HG02759 (cell line): ENCODE data around the gene RNPEPL1.

ENCODE experiments used
- ATAC-seq: cut with Tn5 transposase; IDR thresholded peaks from one replicate; pipeline ENCODE4 v1.9.1; 2021; ENCODE audit warnings: mild to moderate bottlenecking, moderate library complexity; ENCODE audit not compliant: unreplicated experiment

Gene RNPEPL1

GRCh38 chr2:240589850-240590525 is 21.7 kb downstream of the RNPEPL1 start:
- no peak for ATAC-seq

DNA sequence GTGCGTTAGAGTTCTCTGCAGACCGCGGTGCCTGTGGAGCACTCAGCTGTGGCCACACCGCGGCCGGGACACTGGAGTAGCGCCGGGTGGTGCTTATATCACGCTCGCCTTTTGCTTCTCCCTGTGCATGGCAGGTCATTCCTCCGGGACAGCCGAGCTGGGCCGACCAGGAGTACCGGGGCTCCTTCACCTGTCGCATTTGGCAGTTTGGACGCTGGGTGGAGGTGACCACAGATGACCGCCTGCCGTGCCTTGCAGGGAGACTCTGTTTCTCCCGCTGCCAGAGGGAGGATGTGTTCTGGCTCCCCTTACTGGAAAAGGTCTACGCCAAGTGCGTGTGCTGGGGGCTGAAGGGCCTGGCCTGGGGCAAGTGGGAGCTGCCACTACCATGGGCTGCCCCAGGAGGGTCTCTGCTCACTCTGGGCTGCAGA is 22.4 kb downstream of the RNPEPL1 start:
- ATAC-seq = no peak

GRCh38 chr2:240591226-240591625 is 22.9 kb downstream of the RNPEPL1 start:
- no peak for ATAC-seq

GRCh38 chr2:240591784-240592183 is 23.5 kb downstream of the RNPEPL1 start:
- no peak for ATAC-seq

DNA sequence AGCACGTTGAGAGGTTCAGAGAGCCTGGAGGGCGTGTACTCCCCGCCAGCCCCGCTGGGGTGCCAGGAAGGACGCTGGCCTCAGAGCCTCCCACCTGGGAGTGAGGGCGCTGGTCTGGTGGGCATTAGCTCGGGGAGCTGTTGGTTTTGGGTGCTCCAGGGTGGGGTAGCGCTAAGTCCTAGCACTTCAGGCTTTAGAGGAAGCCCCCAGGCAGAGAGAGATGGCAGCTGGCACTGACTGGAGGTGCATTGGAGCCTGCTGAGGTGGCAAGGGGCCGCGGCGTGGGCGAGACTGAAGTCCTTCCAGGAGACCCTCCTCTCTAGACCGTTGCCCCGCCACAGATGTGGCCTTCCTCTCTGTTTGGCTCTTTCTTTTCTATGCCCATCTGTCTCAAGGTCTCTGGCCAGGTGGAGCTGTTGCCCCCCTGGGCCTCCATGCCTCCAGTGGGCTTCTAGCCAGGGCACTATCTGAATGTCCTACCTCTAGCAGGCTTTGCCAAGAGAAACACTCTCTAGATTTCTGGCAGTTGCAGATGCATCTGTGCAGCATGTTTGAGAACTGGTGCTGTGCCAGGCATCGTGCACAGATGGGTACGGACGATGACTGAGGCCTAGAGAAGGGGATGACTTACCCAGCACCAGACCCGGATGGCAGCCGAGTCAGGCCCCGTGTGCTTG is 24.9 kb downstream of the RNPEPL1 start:
- no peak for ATAC-seq

DNA sequence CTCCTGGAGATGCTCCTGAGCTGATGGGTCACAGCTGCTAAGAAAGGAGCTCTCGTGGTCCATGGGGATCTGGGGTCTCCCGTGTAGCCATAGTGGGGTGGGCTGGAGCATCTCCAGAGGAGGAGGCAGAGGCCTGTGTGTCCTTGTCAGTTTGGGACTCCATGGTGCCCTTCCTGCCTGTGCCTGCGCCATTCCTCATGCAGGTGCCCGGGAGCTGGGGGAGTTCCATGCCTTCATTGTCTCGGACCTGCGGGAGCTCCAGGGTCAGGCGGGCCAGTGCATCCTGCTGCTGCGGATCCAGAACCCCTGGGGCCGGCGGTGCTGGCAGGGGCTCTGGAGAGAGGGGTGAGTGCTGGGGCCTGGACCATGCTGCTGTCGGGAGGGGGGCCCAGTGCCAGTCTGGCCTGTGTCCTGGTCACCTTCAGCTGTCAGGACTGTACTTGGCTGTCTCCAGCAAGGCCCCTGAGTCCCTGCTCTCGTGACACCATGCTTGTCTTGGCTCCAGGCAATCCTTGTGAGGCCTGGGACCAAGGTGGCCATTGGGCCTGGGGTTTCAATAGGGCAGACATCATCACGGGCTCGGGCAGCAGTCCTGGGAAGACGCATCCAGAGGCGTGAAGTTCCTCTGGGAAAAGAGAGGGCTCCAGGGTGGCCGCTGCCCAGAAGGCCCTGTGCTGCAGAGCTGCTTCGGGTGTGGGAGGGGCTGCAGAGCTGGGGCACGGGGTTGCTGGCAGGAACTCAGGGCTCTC is 25.6 kb downstream of the RNPEPL1 start:
- no peak for ATAC-seq

DNA sequence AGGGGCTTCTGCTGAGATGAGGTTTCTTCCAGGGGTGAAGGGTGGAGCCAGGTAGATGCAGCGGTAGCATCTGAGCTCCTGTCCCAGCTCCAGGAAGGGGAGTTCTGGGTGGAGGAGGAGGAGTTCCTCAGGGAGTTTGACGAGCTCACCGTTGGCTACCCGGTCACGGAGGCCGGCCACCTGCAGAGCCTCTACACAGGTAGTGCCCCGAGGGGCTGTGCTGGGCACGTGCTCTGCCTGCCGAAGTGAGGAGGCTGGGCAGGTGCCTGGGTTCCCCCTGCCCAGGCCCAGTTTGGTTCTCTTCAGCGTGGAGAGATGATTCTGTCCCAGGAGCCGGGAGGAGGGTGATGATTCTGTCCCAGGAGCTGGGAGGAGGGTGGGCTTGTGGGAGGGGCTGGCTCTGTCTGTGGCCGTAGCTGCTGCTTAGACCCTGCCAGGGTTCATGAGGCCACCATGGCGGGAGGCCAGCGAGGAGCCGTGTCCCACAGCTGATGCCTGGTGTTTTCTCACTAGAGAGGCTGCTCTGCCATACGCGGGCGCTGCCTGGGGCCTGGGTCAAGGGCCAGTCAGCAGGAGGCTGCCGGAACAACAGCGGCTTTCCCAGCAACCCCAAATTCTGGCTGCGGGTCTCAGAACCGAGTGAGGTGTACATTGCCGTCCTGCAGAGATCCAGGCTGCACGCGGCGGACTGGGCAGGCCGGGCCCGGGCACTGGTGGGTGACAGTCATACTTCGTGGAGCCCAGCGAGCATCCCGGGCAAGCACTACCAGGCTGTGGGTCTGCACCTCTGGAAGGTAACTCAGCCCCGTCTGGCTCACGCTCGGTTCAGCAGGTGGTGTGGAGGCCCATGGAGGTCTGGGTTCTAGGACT is 26.5 kb downstream of the RNPEPL1 start:
- no peak for ATAC-seq

GRCh38 chr2:240595381-240596079 is 27.2 kb downstream of the RNPEPL1 start:
- ATAC-seq = no peak

DNA sequence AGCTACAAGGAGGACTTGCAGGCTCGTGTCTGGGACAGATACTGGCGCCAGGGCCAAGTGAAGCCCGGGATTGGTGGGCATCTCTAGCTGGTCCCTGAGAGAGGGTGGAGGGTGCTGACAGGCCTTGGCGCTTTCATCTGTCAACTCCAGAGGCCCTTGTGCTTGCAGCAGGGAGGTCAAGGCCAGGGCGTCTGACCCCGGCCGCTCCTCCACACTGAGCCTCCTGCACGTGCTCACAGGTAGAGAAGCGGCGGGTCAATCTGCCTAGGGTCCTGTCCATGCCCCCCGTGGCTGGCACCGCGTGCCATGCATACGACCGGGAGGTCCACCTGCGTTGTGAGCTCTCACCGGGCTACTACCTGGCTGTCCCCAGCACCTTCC is 27.8 kb downstream of the RNPEPL1 start:
- no peak for ATAC-seq

DNA sequence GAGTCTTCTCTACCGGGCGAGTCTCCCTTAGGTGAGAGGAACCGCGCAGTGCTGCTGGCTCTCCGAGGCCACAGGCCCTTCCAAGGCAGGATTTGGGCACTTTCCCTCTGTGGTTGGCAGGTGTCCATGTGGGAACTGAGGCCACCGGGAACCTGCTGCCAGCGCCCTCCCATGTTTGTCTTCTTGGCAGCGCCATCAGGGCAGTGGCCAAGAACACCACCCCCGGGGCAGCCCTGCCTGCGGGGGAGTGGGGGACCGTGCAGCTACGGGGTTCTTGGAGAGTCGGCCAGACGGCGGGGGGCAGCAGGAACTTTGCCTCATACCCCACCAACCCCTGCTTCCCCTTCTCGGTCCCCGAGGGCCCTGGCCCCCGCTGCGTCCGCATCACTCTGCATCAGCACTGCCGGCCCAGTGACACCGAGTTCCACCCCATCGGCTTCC is 28.2 kb downstream of the RNPEPL1 start:
- ATAC-seq = no peak

DNA sequence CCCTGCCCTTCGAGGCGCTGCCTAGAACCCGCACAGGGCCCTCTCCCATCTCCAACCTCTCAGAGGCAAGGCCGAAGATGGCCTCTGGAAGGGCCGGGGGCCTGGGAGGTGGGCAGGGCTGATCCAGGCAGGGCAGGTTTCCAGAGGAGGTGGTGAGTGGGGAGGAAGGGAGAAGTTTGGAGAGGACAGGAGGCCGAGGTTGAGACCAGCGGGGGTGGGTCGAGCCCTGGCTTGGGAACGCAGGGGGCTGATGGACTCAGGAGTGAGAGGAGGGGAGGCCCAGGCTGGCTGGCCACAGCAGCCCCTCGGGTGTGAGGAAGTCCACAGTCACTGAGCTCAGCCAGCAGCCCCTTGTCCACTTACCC is 28.8 kb downstream of the RNPEPL1 start:
- no peak for ATAC-seq

DNA sequence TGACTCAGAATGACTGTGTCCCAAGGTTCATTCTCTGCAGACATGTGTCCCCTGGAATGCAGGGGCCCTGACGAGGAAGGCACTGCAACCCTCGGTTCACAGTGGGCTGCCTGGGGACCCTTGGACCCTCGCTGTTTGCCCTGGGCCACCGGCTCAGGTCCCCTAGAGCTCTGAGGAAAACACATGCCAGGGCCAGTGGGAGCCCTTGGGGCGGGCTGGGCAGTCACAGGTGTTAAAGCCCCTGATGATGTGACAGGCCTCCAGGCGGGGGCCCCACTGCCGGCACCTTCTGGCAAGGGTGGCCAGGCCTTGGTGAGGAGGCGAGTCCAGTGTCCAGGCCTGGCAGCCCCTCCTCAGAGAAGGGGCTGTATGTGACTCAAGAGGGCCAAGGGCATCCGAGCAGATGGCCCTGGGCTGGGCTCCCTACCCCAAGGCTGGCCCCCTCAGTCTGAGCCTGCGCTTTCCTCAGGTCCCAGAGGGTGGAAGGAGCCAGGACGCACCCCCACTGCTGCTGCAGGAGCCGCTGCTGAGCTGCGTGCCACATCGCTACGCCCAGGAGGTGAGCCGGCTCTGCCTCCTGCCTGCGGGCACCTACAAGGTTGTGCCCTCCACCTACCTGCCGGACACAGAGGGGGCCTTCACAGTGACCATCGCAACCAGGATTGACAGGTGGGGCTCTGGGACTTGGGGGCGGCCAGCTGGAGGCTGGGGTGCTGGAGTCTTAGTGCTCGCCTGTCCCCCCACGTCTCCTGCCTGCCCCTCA is 29.3 kb downstream of the RNPEPL1 start:
- no peak for ATAC-seq

GRCh38 chr2:240598311-240598911 is 30.1 kb downstream of the RNPEPL1 start:
- ATAC-seq = no peak

DNA sequence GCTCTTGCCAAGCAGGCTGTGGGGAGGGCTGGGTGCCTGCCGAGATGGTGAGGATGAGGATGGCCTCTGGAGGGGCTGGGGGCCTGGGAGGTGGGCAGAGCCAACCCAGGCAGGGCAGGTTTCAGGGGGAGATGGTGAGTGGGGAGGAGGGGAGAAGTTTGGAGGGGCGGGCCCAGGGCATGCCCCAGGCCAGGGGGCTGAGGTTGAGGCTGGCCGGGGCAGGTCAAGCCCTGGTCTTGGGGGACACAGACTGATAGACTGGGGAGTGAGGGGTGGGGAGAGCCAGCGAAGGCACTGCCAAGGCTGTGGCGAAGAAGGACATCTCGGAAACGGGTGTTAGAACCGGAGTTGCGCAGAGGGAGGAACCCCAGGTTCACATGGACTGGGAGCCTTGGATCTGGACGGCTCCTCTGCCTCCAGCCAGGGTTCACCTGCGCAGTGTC is 30.9 kb downstream of the RNPEPL1 start:
- no peak for ATAC-seq

DNA sequence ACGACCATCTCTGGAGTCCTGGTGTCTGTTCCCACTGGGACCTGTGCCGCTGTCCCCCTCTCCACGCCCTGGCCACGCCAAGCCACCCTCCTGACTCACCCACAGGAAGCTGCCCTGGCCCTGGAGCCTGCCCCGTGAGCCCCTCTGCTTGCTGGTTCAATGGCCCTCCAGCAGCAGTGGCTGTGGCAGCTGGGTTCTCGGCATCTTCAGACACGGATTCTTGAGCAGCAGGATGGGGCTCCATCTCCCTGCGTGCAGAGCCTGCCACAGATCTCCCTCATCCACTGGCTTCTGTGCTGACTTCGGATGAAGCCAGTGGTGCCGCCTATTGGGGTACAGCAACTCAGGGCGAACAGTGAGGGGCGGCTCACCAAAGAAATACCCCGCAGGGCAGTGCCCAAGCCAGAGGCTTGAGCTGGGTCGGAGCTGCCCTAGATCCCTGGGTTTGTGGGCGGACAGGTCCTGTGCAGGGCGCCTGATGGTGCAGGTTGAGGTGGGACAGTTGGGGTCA is 32.2 kb downstream of the RNPEPL1 start:
- ATAC-seq = no peak

DNA sequence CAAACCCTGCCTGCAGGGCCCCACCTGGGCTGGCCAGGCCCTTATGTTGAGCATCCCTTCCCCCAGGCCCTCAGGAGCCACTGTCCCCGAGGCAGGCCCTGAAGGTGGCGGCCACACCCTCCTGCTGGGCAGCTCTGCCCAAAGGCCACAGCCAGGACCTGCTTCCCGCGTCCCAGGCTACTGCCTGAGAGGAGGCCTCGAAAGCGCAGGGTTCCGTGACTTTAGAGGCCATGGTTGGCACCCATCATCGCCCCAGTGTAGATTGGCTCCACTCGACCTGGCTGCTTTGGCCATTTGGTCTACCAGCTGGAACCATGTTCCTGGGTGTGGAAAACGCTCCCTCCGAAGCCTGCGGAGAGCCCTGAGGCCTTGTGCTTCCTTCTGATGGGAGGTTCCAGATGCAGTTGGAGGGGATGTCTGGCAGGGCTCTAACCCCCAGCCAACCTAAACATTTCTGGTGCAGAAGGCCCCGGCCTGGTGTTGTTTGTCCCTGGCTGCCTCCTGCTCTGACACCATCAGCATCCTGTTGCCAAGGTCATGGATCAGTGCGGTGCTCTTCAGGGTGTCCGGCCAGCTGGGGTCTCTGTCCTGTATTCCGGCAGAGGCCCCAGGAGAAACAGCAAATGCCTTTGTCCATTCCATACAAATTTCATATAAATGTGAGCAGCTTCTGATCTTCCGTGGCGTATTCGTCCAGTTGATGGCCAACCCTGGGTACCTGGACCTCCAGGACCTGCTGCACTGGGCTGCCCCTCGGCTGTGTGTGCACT is 33.0 kb downstream of the RNPEPL1 start:
- no peak for ATAC-seq

GRCh38 chr2:240601831-240602160 is 33.5 kb downstream of the RNPEPL1 start:
- no peak for ATAC-seq

GRCh38 chr2:240602266-240603050 is 34.2 kb downstream of the RNPEPL1 start:
- no peak for ATAC-seq
